ENCODE measurements around the gene CFAP206.

Gene CFAP206

DNA sequence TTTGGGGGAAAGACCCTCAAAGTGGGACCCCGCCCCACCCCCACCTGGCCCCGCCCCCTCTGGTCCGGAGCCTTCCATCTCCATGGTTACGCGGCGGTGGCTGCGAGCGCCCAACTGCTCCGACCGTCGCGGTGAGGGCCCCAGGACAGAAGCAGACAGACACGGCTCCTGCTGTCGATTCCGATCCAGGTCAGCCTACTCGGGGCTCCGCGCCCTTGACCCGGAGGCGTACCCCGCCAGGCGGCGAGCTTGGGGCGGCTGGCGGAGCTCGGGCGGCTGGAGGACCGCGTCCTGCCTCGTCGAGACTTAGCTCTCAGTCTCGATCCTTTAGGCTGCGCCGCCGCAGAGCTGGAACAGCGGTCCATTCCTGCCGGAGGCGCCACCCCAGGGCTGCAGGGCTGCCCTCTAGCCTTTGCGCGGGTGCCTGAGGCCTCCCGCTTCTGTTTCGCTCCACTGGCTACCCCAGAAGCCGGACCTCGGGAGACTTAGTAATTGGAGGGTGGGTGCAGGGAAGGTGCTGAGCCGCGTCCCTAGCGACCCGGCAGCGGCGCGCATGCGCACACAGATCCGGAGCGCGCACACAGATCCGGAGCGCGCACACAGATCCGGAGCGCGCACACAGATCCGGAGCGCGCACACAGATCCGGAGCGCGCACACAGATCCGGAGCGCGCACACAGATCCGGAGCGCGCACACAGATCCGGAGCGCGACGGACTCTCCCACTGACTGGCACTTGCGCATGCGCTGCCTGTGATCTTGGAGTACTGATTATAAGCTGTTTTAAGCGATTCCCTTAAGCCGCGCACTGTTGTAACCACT lies at the start of gene CFAP206:
TSS of gene CFAP206 (plus strand) at position 72 of the 820 bp plus-strand sequence. CDS start 1,868 bp downstream, outside the sequence.
- DNase-seq, result peak; percentile 55 to 77

- DNase-seq, result no peak
Measured at GRCh38 chr6:87364602-87365252, 43.0 kb upstream of the CFAP206 start.

DNA sequence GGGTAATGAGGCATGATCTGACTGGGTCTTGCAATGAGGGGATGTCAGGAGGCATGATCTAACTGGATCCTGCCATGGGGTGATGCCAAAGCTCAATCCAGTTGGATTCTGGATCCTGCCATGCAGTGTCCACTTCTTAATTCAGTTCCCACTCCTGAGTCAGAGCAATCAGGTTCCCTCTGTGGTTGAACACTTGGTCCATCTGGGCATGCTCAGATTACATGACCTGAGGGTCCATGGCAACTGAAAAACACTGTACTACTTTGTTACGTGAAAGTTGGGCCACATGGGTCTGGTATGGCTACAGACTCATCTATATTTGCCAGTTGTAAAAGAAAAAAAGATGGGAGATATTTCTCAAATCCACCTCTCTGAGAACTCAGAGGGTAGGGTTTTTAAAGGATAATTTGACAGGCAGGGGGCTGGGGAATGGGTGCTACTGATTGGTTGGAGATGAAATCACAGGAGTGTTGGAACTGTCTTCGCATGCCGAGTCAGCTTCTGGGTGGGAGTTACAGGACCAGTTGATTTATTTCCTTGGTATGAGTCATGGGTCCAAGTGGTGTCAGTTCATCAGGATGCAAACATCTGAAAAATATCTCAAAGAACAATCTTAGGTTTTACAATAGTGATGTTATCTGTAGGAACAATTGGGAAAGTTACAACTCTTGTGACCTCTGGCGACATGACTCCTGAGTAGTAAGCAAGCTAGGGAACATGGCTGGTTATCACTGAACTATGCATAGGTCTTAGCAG lies 41.5 kb upstream of the CFAP206 start:
- DNase-seq, result no peak

GRCh38 chr6:87366899-87367298 lies 40.9 kb upstream of the CFAP206 start:
- no peak for DNase-seq

DNA sequence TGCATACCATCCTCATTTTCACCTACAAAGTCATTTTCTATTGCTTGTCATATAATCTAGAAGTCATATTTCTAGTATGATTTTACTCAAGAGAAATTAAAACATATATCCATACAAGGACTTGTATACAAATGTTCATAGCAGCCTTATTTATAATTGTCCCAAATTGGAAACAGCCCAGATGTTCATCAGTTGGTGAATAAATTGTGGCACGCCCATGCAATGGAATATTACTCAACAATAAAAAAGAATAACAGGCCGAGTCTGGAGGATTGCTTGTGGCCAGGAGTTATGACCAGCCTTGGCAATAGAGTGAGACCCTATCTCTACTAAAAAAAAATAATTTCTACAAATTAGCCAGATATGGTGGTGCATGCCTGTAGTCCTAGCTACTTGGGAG lies 34.4 kb upstream of the CFAP206 start:
- no peak for DNase-seq

DNA sequence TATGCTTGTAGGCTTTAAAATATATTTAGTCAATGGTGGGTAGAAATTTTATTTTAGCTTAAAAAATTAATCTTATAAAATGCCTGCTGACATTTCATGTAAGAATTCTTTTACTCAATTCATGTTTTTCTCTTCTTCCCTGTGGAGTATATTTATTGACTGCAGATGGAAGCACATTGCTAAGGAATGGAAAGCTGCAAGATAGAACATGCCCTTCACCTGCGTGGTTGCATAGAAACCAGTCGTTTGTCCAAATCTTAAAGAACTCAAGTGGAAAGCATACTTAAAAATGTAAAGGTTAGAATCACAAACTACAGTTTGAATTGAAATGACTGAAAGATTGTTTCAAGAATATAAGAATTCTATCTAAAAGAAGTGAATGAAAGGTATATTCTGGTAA lies 32.5 kb upstream of the CFAP206 start:
- DNase-seq, result no peak

DNA sequence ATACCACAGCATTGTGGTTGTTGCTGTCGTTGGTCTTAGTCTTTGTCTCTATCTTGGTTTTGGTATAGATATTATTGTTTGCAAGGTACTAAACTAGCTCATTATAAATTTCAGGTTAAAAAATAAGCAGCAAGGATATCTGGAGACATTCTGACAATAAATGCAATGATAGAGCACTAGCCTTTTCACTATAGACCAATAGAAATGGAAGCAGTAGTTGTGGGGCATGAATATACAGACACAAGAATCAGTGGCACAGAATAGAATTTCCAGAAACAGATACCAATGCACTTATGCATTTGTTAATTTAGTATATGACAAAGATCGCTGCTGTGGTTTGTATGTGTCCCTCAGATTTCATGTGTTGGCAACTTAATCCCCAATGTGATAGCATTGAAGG lies 31.1 kb upstream of the CFAP206 start:
- no peak for DNase-seq

DNA sequence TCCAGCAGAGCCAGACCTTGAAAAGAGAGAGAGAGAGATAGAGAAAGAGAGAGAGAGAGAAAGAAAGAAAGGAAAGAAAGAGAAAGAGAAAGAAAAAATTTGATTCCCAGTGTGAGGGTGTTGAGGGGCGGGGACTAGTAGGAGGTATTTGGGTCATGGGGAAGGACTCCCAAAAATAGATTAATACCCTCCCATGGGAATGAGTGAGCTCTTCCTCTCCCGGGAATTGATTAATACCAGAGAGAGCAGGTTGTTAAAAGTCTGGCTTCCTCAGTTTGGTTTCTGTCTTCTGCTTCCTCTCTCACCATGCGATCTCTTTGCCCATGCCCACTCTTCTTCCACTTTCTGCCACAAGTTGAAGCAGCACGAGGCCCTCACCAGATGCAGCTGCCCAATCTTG lies 28.8 kb upstream of the CFAP206 start:
- DNase-seq, result no peak

DNA sequence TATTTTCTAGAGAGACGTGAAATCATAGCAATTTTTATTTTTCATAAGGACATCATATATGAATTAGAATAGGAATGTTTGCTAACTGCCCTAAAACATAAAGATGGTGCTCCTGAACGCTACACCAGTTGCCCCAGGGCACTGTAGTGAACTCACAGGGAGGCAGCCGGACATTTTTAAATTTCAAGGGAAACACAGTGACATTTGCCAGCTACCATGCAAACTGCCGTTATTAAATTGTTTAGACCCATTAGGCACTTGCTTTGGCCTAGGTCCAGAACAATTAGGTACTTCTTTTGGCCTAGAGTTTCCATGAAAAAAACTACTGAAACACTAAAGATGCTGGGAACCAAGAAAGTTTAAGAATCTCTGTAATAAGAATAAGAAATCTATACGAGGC lies 24.9 kb upstream of the CFAP206 start:
- DNase-seq, result no peak

GRCh38 chr6:87384038-87384437 lies 23.7 kb upstream of the CFAP206 start:
- no peak for DNase-seq

DNA sequence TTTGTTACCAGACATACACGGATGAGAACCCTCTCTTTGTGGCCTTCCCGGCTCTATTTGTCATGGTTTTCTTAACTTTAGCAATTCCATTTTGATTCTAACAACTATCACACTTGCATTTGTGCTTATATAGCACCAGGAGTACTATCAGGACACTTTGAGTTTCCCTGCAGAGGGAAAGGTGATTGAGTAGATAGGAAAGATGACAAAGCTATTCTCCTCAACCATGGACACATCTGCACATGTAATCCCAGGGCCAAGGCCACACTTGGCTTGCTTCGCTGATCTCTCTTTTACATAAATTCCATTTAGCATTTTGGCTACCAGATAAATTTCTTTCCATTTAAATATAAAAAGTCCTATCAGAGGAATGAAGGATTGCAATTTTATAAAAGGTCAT lies 23.3 kb upstream of the CFAP206 start:
- DNase-seq, result no peak

- DNase-seq, result no peak
Measured at GRCh38 chr6:87391334-87391733, 16.4 kb upstream of the CFAP206 start.

GRCh38 chr6:87393026-87393622 lies 14.6 kb upstream of the CFAP206 start:
- DNase-seq, result peak in 1 of 2 donors; percentile 54

DNA sequence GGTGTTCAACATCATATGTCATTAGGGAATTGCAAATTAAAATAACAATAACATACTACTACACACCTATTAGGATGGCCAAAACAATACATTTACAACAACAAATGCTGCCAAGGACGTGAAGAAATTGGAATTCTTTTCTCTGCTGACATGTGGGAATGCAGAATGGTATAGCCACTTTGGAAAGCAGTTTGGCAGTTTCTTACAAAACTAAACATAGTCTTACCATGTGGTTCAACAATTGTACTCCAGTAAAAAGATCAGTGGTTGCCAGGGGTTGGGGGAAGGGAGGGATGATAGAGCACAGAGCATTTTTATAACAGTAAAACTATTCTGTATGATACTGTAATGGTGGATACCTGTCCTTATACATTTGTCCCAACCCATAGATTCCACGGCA lies 12.3 kb upstream of the CFAP206 start:
- DNase-seq, result no peak

- peak in 1 of 2 donors; percentile 70 for DNase-seq
Measured at GRCh38 chr6:87396595-87397392, 11.0 kb upstream of the CFAP206 start.

- DNase-seq, result no peak
Measured at GRCh38 chr6:87397656-87398055, 10.1 kb upstream of the CFAP206 start.

- DNase-seq, result no peak
Measured at GRCh38 chr6:87401832-87402231, 5.9 kb upstream of the CFAP206 start.

DNA sequence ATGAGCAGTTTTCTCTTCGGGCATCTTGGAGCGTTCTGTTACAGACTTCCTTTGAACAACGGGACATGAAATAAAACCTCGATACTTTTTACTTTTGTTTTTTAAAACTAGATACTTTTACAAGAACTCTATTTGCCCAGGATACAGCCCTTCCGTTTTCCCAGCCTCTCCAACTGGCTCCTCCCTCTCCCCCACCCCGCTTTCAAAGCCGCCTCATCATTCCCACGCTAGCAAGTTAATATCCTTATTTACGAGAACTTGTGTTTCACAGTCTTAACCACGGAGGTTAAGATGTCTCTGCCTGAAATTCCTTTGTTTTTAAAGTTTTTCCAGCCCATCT lies 241 bp upstream of the CFAP206 start:
- no peak for DNase-seq

DNA sequence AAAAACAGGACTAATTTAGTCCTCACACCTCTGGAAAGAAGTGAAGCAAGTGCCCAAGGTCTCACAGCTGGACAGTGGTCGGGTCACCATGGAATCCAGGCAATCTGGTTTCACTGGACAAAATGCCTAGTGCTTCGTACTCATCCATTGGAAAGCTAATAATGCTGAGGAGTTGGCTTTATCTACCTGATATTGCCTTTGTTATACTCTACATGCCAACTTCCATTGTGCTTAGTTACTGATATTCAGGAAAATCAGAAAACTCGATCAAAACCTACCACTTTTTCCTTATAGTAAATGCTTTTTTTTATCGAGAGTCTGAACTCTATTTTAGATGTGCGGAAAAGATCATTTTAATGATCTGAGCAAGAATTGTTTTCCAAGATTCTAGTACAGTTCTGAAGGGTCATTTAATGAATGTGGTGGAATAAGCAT lies 966 bp downstream of the CFAP206 start:
- no peak for DNase-seq

DNA sequence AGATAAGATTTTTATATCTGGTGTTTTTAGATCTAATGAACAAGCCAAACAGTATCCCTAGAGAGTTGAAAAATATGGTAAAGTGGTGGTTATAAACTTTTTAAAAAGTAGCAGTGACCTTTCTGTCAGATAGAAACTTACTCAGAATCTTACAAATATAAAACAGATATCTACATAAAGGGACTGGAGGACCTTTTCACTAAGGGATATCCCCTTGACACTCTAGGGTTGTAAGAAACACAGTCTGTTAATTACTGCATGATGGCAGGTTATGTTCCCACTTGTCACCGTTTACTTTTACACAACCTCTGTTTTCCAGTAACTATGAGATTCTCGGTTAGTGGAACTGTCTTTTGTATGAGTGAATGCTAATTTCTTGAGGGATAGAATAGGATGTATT lies 11.5 kb downstream of the CFAP206 start:
- no peak for DNase-seq

DNA sequence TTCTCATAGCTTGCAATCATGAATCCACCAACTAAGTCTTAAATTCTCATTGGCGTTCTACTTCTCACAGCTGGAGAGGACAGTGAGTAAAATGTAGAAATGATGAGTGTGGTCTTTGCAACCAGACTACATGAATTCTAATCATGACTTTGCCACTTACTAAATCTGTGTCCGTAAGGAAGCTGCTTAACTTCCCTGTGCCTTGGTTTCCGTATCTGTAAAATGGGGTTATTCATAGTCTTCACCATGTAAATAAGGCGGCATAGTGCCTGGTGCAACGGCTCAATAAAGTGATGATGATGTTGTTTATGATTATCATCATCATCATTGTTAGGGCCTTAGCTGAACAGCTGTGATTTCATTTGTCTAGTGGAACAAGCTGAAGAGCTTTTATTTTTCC lies 12.6 kb downstream of the CFAP206 start:
- no peak for DNase-seq

DNA sequence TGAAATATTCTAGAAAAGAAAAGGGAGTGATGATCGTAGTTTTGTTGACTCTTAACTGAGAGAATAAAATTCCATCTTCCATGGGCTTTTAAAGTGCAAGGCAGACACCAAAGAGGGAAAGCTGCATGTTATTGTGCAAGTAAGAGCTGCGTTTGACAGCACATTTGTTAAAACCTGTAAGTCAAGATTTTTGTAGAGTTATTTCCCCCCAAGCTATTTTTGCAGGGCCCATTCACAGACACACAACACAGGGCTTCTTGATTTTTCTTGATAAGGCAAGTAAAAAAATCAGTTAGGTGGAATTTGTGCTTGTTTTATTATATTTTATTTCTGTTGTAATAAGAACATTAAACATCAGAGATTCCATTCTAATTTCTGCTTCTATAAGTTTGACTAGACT lies 13.8 kb downstream of the CFAP206 start:
- DNase-seq, result no peak

- no peak for DNase-seq
Measured at GRCh38 chr6:87426789-87427188, 19.0 kb downstream of the CFAP206 start.

Measured in bone marrow (tissue), 2 donors.